PC-9 (cell line): ENCODE data around the gene RASL11B. TPM values are rescaled to one million over a fixed set of nuclear protein-coding genes. Genes with fewer than 3 reads are reported as not detected.

Experiments used
- BruUV-seq: library from RNA; stranded (reverse); fragments of 400-500 nt; replicated peaks from 2 replicates; lab custom pipeline; 2021; lab: Mats Ljungman, UMichigan
- CTCF ChIA-PET: fragments of 300-600 bp; sonication (Branson Sonifier 250); formaldehyde crosslinking; loops from one replicate; lab custom pipeline; 2022; ENCODE audit warnings: antibody characterized with exemption; lab: Charles Lee
- POLR2A ChIA-PET: fragments of 300-600 bp; sonication (Branson Sonifier 250); formaldehyde crosslinking; loops from one replicate; lab custom pipeline; 2022; ENCODE audit warnings: antibody characterized with exemption; ENCODE audit not compliant: unreplicated experiment; lab: Charles Lee
- DNase-seq, 2 experiments: peaks; one replicate each; pipeline versions ENCODE4 v3.0.0 to v3.0.0-alpha.2; 2015 to 2022; ENCODE audit warnings: mixed read lengths in 1 of 2
- H2AFZ ChIP-seq: fragments of 200-600 bp; sonication (generic); 2 replicates; pipeline ENCODE4 v1.8.1; 2017; ENCODE audit warnings: antibody characterized with exemption
- H3F3A ChIP-seq: fragments of 200-600 bp; sonication (generic); 2 replicates; pipeline ENCODE4 v1.8.1; 2017; ENCODE audit warnings: antibody characterized with exemption, mild to moderate bottlenecking, low read depth; ENCODE audit not compliant: insufficient read depth
- H3K27ac ChIP-seq: fragments of 200-600 bp; sonication (generic); 2 replicates; pipeline ENCODE4 v1.6.1; 2016; ENCODE audit warnings: mixed run types
- H3K27me3 ChIP-seq: fragments of 200-600 bp; sonication (generic); 2 replicates; pipeline ENCODE4 v1.6.1; 2016; ENCODE audit warnings: low read depth, mixed run types; ENCODE audit not compliant: insufficient read depth
- H3K36me3 ChIP-seq: fragments of 200-600 bp; sonication (generic); 2 replicates; pipeline ENCODE4 v1.6.1; 2016; ENCODE audit warnings: low read depth, mixed run types
- H3K4me1 ChIP-seq: fragments of 200-600 bp; sonication (generic); replicated peaks from 2 replicates; pipeline ENCODE4 v1.6.1; 2016; ENCODE audit warnings: mixed run types; ENCODE audit not compliant: insufficient read depth
- H3K4me2 ChIP-seq: fragments of 200-600 bp; sonication (generic); 2 replicates; pipeline ENCODE4 v1.6.1; 2017; ENCODE audit warnings: mixed run types
- H3K4me3 ChIP-seq: fragments of 200-600 bp; sonication (generic); 2 replicates; pipeline ENCODE4 v1.6.1; 2016; ENCODE audit warnings: mixed run types
- H3K79me2 ChIP-seq: fragments of 200-600 bp; sonication (generic); 2 replicates; pipeline ENCODE4 v1.6.1; 2017; ENCODE audit warnings: low read depth, mixed run types
- H3K9me2 ChIP-seq: fragments of 200-600 bp; sonication (generic); 2 replicates; pipeline ENCODE4 v1.8.1; 2017; ENCODE audit warnings: mild to moderate bottlenecking; ENCODE audit not compliant: insufficient read depth
- H3K9me3 ChIP-seq: fragments of 200-600 bp; sonication (generic); 2 replicates; pipeline ENCODE4 v1.8.1; 2016; ENCODE audit warnings: low read depth; ENCODE audit not compliant: insufficient read depth
- H4K20me1 ChIP-seq: fragments of 200-600 bp; sonication (generic); 2 replicates; pipeline ENCODE4 v1.8.1; 2017; ENCODE audit not compliant: insufficient read depth
- CTCF ChIP-seq: fragments of 200-600 bp; sonication (generic); conservative IDR thresholded peaks from 2 replicates; pipeline ENCODE4 v1.6.1; 2017; ENCODE audit warnings: mixed run types, antibody characterized with exemption, mild to moderate bottlenecking, moderate library complexity
- EZH2 ChIP-seq: fragments of 200-600 bp; sonication (generic); IDR thresholded peaks from 2 replicates; pipeline ENCODE4 v1.8.0; 2017; ENCODE audit warnings: antibody characterized with exemption, low read depth
- intact Hi-C: fragments of 100-400 bp; cut with micrococcal nuclease; formaldehyde crosslinking; loops from one replicate; pipeline ENCODE4 v1.10.0; 2022; ENCODE audit not compliant: unreplicated experiment
- total RNA-seq: library from RNA; stranded (reverse); gene quantifications from 2 replicates; pipeline ENCODE4 v1.2.3, GENCODE V29; 2021

Gene RASL11B
- total RNA-seq, 1 experiment from 2014 or later: not detected

DNA sequence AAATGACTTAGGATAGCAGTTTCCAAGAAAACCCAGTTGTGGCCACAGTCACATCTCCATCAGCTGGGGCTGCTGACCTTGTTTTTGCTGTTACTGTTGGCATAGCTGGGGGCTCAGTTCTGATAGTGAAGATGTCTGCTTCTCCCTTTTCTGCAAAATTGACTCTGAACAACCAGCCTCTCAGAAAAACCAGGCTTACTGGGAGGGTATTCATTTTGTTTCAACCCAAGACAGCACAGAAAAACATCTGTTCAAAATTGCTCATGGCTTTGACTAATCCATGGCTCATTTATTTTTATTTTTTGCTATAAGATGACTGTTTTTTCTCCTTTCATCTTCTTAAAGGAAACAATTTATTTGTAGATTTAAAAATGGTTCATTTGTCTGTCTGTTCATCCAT, 53.1 kb downstream of the RASL11B start:
- intact Hi-C loops: loop anchor here (2.0 kb wide), 1 partner anchor 92 kb away; no protein-coding TSS in a partner anchor
- no peaks in the 10 kb centered on the region for H3K9me3 ChIP-seq
- CTCF ChIA-PET: no interaction called here
- 0 out of 2 replicates have a peak, but pooled peaks cover 13% of the 10 kb centered on the region for H3F3A ChIP-seq
- H3K9me2 ChIP-seq: no peaks in the 10 kb centered on the region
- TF ChIP-seq CTCF (no peak), EZH2 (no peak)
- no peaks in the 10 kb centered on the region for H3K36me3 ChIP-seq
- H3K27ac ChIP-seq: peak overlapping the region; percentile 64; the same call in 1 of the 2 replicates
- no peaks in the 10 kb centered on the region for H3K27me3 ChIP-seq
- no TSS peak for BruUV-seq
- POLR2A ChIA-PET: no interaction called here
- H3K4me1 ChIP-seq: peaks cover 44% of the 10 kb centered on the region
- no peaks in the 10 kb centered on the region for H3K79me2 ChIP-seq
- DNase-seq: no peak
- H3K4me3 ChIP-seq: no peak overlapping the region
- no peaks in the 10 kb centered on the region for H4K20me1 ChIP-seq
- H2AFZ ChIP-seq: no peak overlapping the region
- H3K4me2 ChIP-seq: 0 out of 2 replicates have a peak overlapping the region, but pooled peaks have one; percentile 78

DNA sequence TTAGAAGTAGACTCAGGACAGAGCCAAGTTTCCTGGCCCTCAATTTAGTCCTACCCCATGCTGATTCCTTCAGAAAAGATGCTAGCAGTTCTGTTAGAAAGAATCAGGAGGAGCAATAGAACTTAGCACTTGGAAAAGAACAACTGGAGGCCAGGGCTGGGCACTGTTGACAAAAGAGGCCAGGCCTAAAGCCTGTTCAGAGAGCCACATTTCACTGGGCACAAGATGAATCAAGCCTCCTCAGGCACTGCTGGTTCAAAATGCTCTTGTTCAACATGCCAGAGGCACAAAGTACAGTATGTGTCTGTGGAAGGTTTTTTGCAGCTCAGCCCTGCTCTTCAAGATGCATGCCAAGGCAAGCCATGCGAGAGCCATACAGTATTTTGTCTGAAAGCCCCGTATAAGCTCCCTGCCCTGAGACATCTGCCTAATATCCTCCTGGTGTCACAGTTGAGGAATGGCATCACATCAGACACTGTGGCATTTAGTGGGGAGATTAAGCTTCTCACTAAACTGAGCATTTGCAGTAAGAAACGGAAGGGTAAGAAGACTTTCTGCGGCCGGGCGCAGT, 53.7 kb downstream of the RASL11B start:
- ChIA-PET CTCF (no interaction called here), POLR2A (no interaction called here)
- TF ChIP-seq CTCF: no peak
- no peak for TF ChIP-seq EZH2
- Histone ChIP-seq H3K27me3 (no peaks in the 10 kb centered on the region), H3K4me1 (peaks cover 44% of the 10 kb centered on the region), H3K36me3 (no peaks in the 10 kb centered on the region), H4K20me1 (no peaks in the 10 kb centered on the region), H3K79me2 (no peaks in the 10 kb centered on the region), H3K4me3 (no peak overlapping the region), H3F3A (0 out of 2 replicates have a peak, but pooled peaks cover 13% of the 10 kb centered on the region), H2AFZ (no peak overlapping the region), H3K4me2 (no peak overlapping the region), H3K27ac (no peak overlapping the region), H3K9me3 (no peaks in the 10 kb centered on the region), H3K9me2 (no peaks in the 10 kb centered on the region)
- BruUV-seq: no TSS peak
- intact Hi-C loops: loop anchor here (2.0 kb wide), 1 partner anchor 93 kb away; no protein-coding TSS in a partner anchor
- no peak for DNase-seq

Other genes with a start within 250 kb of the RASL11B start
- 13.8 and 17.1 TPM in 2 replicates for gene USP46, start 203.0 kb upstream of the RASL11B start, total RNA-seq
- 0.73 and 0.92 TPM in 2 replicates for gene ERVMER34-1, start 110.9 kb upstream of the RASL11B start, total RNA-seq